Mesenchymal stem cell (in vitro differentiated cells and primary cell): Measurements from ENCODE around the gene TEX54.
A peak's percentile ranks its signal among the peaks of the same experiment; 100 is the strongest.

Source experiments
- DNase-seq: peaks from one replicate; pipeline ENCODE4 v3.0.0-alpha.2; 2013
- H2AFZ ChIP-seq: one replicate; pipeline ENCODE4 v1.6.1; 2013; ENCODE audit warnings: low read depth, mild to moderate bottlenecking, control low read depth, inconsistent platforms, low read length, moderate library complexity
- H2AK5ac ChIP-seq: 2 replicates; pipeline ENCODE4 v1.6.1; 2013; ENCODE audit warnings: low read length, moderate library complexity, mild to moderate bottlenecking, inconsistent platforms; ENCODE audit not compliant: severe bottlenecking
- H2BK120ac ChIP-seq: one replicate; pipeline ENCODE4 v1.6.1; 2013; ENCODE audit warnings: low read depth, mild to moderate bottlenecking, inconsistent platforms, low read length, moderate library complexity
- H2BK12ac ChIP-seq, 2 experiments: one replicate each; pipeline ENCODE4 v1.6.1; 2013; ENCODE audit warnings: inconsistent platforms in 2 of 2, low read length in 2 of 2, mild to moderate bottlenecking in 2 of 2, moderate library complexity in 2 of 2, control low read depth in 1 of 2
- H2BK15ac ChIP-seq: one replicate; pipeline ENCODE4 v1.6.1; 2013; ENCODE audit warnings: mild to moderate bottlenecking, low read depth, inconsistent platforms; ENCODE audit not compliant: poor library complexity, severe bottlenecking
- H2BK5ac ChIP-seq: 2 replicates; pipeline ENCODE4 v1.6.1; 2013; ENCODE audit warnings: low read depth, mild to moderate bottlenecking, low read length, control low read depth, inconsistent platforms; ENCODE audit not compliant: poor library complexity, severe bottlenecking
- H3K14ac ChIP-seq, 2 experiments: one replicate each; pipeline ENCODE4 v1.6.1; 2013; ENCODE audit warnings: inconsistent platforms in 2 of 2, low read length in 2 of 2, control low read depth in 1 of 2, mild to moderate bottlenecking in 1 of 2, moderate library complexity in 1 of 2
- H3K18ac ChIP-seq, 2 experiments: one replicate each; pipeline ENCODE4 v1.6.1; 2013; ENCODE audit warnings: inconsistent platforms in 2 of 2, low read length in 2 of 2, control low read depth in 1 of 2, low read depth in 1 of 2, mild to moderate bottlenecking in 1 of 2
- H3K23ac ChIP-seq, 2 experiments: one replicate each; pipeline ENCODE4 v1.6.1; 2013; ENCODE audit warnings: inconsistent platforms in 2 of 2, low read length in 2 of 2, mild to moderate bottlenecking in 2 of 2, moderate library complexity in 2 of 2, control low read depth in 1 of 2
- H3K27ac ChIP-seq: 2 replicates; pipeline ENCODE4 v1.5.1; 2013; ENCODE audit warnings: mild to moderate bottlenecking, moderate library complexity, low read length, control low read depth, inconsistent platforms; ENCODE audit not compliant: poor library complexity, severe bottlenecking
- H3K27me3 ChIP-seq, 2 experiments: 2 replicates each; pipeline versions ENCODE4 v1.6.1 to v1.7.0; 2013; ENCODE audit warnings: low read length in 2 of 2, mild to moderate bottlenecking in 2 of 2, moderate library complexity in 2 of 2, control low read depth in 1 of 2, inconsistent platforms in 1 of 2; ENCODE audit not compliant: control insufficient read depth in 1 of 2, insufficient read depth in 1 of 2
- H3K36me3 ChIP-seq, 2 experiments: 2 replicates each; pipeline versions ENCODE4 v1.6.1 to v1.7.0; 2013; ENCODE audit warnings: low read length in 2 of 2, control low read depth in 1 of 2, inconsistent platforms in 1 of 2, low read depth in 1 of 2, mild to moderate bottlenecking in 1 of 2; ENCODE audit not compliant: insufficient read depth in 2 of 2, control insufficient read depth in 1 of 2
- H3K4ac ChIP-seq, 2 experiments: one replicate each; pipeline ENCODE4 v1.6.1; 2013; ENCODE audit warnings: inconsistent platforms in 2 of 2, low read length in 2 of 2, mild to moderate bottlenecking in 2 of 2, moderate library complexity in 2 of 2, control low read depth in 1 of 2, low read depth in 1 of 2
- H3K4me1 ChIP-seq: 2 replicates; pipeline ENCODE4 v1.6.1; 2013; ENCODE audit warnings: low read depth, low read length, control low read depth; ENCODE audit not compliant: control insufficient read depth, insufficient read depth
- H3K4me2 ChIP-seq: 2 replicates; pipeline ENCODE4 v1.6.1; 2013; ENCODE audit warnings: low read length, mild to moderate bottlenecking, inconsistent platforms; ENCODE audit not compliant: poor library complexity, severe bottlenecking
- H3K4me3 ChIP-seq, 2 experiments: 2 replicates each; pipeline versions ENCODE4 v1.5.1 to v1.7.0; 2013; ENCODE audit warnings: low read length in 2 of 2, mild to moderate bottlenecking in 2 of 2, control low read depth in 1 of 2, low read depth in 1 of 2; ENCODE audit not compliant: insufficient read depth in 1 of 2
- H3K79me1 ChIP-seq: replicated peaks from 2 replicates; pipeline ENCODE4 v1.6.1; 2013; ENCODE audit warnings: mild to moderate bottlenecking, control low read depth, low read length, inconsistent platforms; ENCODE audit not compliant: poor library complexity, severe bottlenecking
- H3K9ac ChIP-seq: 2 replicates; pipeline ENCODE4 v1.7.0; 2013; ENCODE audit warnings: mild to moderate bottlenecking, low read length, moderate library complexity
- H3K9me3 ChIP-seq: 2 replicates; pipeline ENCODE4 v1.7.0; 2013; ENCODE audit warnings: mild to moderate bottlenecking, low read length; ENCODE audit not compliant: control insufficient read depth
- H4K8ac ChIP-seq: one replicate; pipeline ENCODE4 v1.6.1; 2013; ENCODE audit warnings: inconsistent platforms, mild to moderate bottlenecking, low read length, moderate library complexity
- H4K91ac ChIP-seq: one replicate; pipeline ENCODE4 v1.6.1; 2013; ENCODE audit warnings: mild to moderate bottlenecking, low read length, inconsistent platforms
- WGBS: methylation state at CpG from one replicate; pipeline ENCODE4 v1.1.7; 2013; ENCODE audit warnings: mixed read lengths; 5-methylcytosine and 5-hydroxymethylcytosine counted together

Gene TEX54

DNA sequence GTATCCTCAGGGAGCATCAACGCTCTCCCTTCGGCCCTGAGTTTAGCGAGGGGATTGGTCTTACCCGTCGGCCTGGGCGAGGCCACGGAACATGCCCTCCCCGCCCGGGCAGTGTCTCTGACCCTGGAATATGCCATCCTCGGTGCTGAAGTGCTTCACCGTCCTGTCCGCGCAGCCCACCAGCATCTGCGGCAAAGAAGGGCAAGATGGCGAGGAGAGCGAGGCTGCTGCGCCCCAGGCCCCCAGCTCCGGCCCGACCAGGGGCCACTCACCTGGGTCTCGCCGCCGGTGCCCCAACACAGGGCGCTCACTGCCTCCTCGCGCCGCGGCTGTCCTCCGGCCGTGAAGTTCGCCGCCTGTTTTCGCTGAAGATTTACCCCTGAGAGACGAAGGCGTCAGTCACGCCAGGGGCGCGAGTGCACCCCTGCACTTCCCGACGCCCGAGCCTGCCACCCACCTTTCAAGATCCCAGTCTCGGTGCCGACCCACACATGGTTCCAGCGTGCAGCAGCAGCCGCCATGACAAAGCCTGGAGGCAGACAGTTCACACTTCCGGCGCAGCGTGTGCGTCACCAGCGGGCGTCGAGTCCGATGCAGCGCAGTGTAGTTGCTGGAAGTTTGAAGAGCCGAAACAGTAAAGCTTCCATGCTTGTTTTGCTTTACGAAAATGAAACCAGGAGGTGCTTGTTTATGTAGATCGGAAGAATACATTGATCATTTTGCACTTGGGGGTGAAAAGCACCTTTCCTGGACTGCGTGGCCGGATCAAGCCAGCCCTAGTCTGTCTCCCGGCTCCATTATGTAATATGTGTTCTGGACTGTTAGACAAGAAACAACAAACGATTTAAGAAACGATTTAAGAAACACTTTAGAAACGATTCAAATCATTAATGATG, 6.7 kb upstream of the TEX54 start, which contains the start of gene WDR74:
Gene WDR74 (minus strand): TSS at position 541 of the 896 bp plus-strand sequence. CDS start 20 bp downstream, at position 521.
- H3K79me1 ChIP-seq, result peaks cover 22% of the 10 kb centered on the region
- H4K8ac ChIP-seq, result peak within 1 kb of the TSS; percentile 81
- under 1% methylated on average over 58 of the region's 62 CpGs for WGBS
- no peak within 1 kb of the TSS for H2BK15ac ChIP-seq
- peaks cover 26% of the 10 kb centered on the region in 2 experiments for H3K36me3 ChIP-seq
- H3K4me2 ChIP-seq, result peak within 1 kb of the TSS; percentile 75
- peak within 1 kb of the TSS in 1 of 2 experiments; percentile 55 for H3K14ac ChIP-seq
- peak within 1 kb of the TSS; percentile 55 for H4K91ac ChIP-seq
- H2BK120ac ChIP-seq, result peak within 1 kb of the TSS; percentile 61
- peaks cover 13% of the 10 kb centered on the region for H3K4me1 ChIP-seq
- H3K9ac ChIP-seq, result peak within 1 kb of the TSS; percentile 96
- H3K27me3 ChIP-seq, result no peaks in the 10 kb centered on the region
- peak within 1 kb of the TSS; percentile 41 to 81 for H3K18ac ChIP-seq
- peak; percentile 97 for DNase-seq
- no peak within 1 kb of the TSS for H3K23ac ChIP-seq
- H2AFZ ChIP-seq, result peak within 1 kb of the TSS; percentile 88
- H2BK12ac ChIP-seq, result peak within 1 kb of the TSS in 1 of 2 experiments; percentile 29
- peak within 1 kb of the TSS; percentile 91 to 98 for H3K4me3 ChIP-seq
- no peak within 1 kb of the TSS for H2BK5ac ChIP-seq
- H3K4ac ChIP-seq, result peak within 1 kb of the TSS in 1 of 2 experiments; percentile 95
- H2AK5ac ChIP-seq, result no peak within 1 kb of the TSS
- H3K27ac ChIP-seq, result peak within 1 kb of the TSS; percentile 91
- no peaks in the 10 kb centered on the region for H3K9me3 ChIP-seq

DNA sequence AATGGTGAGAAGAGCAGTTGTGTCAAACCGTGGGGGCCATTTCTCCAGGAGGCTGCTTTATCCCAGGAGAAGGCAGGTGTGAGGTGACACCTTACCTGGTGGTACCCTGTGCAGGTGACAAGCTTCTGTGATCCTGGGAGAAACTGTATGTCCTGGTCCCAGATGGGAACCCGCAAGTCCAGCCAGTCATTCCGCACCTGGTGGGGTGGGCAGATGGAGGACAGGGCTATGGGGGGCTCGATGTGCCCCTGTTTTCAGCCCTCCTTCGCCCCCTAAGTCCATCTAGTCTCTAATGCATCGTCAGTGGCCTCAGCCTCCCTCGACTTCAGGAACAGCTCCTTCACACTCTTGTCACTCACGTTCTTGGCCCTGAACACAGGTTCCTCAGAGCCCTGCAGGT, 2.7 kb upstream of the TEX54 start:
- WGBS, result 91% methylated on average over 8 of the region's 8 CpGs

DNA sequence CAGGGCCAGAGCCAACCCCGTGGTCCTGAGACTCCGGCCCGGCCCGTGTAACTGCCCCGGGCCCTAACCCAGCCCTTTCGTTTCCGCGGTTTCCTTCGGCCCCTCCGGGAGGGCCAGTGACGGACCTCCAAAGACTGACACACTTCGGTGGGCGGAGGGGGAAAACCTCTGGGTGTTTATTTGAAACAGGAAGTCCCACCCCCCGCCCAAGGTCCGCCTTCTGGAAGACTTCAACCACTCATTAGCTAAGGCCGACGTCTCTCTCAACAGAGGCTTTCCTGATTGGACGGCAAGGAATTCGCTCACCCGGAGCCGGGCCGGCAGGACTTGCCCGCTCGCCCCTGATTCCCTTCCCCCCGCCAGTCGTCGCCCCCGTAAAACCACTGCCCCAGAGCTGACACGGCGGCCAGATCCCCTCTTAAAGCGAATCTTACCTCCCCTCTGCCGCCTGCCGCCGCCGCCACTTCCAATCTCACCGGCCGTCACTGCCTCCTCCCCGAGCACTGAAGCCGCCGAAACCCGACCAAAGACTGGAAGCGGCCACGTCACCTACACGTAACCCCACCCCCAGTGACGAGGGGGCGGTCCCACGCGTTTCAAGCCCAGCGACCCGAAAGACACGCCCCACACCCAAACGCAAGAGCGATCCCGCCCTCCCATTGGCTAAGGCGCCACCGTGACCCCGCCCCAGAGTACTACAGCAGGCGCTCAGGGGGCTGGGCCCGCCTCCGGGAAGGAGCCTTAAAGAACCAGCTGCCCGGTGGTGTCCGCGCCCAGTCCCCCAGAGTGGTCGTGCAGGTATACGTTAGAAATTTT, 913 bp downstream of the TEX54 start, which contains the start of gene STX5:
Gene STX5 (minus strand): TSS at position 532 of the 816 bp plus-strand sequence. CDS start 808 bp downstream, outside the sequence.
- H3K23ac ChIP-seq, result peak within 1 kb of the TSS in 1 of 2 experiments; percentile 87
- peak within 1 kb of the TSS; percentile 88 for H2BK15ac ChIP-seq
- H3K4me1 ChIP-seq, result peaks cover 17% of the 10 kb centered on the region
- H2BK5ac ChIP-seq, result peak within 1 kb of the TSS; percentile 83
- peak within 1 kb of the TSS; percentile 91 for H3K4me2 ChIP-seq
- H3K4me3 ChIP-seq, result peak within 1 kb of the TSS; percentile 85 to 98
- peak within 1 kb of the TSS in 1 of 2 experiments; percentile 88 for H3K14ac ChIP-seq
- H3K9me3 ChIP-seq, result no peaks in the 10 kb centered on the region
- H4K91ac ChIP-seq, result peak within 1 kb of the TSS; percentile 96
- peak within 1 kb of the TSS; percentile 84 for H2BK120ac ChIP-seq
- H3K4ac ChIP-seq, result peak within 1 kb of the TSS; percentile 48 to 93
- peak within 1 kb of the TSS; percentile 98 for H4K8ac ChIP-seq
- no peak within 1 kb of the TSS for H2AK5ac ChIP-seq
- H3K18ac ChIP-seq, result peak within 1 kb of the TSS; percentile 88 to 90
- peak within 1 kb of the TSS; percentile 82 for H3K27ac ChIP-seq
- DNase-seq, result peak; percentile 99
- no peaks in the 10 kb centered on the region for H3K27me3 ChIP-seq
- H2AFZ ChIP-seq, result peak within 1 kb of the TSS; percentile 96
- H3K79me1 ChIP-seq, result peaks cover 23% of the 10 kb centered on the region
- H2BK12ac ChIP-seq, result peak within 1 kb of the TSS in 1 of 2 experiments; percentile 75
- peaks cover 48 to 56% of the 10 kb centered on the region in 2 experiments for H3K36me3 ChIP-seq
- peak within 1 kb of the TSS; percentile 98 for H3K9ac ChIP-seq
- WGBS, result under 1% methylated on average over 58 of the region's 65 CpGs

More for the DNA sequence above, 2.7 kb upstream of the TEX54 start:
- Histone ChIP-seq H4K91ac (no peak overlapping the region), H3K14ac (no peak overlapping the region), H3K4ac (no peak overlapping the region), H3K36me3 (peaks cover 34 to 36% of the 10 kb centered on the region in 2 experiments), H3K4me1 (peaks cover 16% of the 10 kb centered on the region), H3K4me3 (no peak overlapping the region), H2AFZ (no peak overlapping the region), H2BK5ac (no peak overlapping the region), H3K18ac (no peak overlapping the region), H3K9ac (no peak overlapping the region), H4K8ac (no peak overlapping the region), H3K9me3 (no peaks in the 10 kb centered on the region), H2BK12ac (no peak overlapping the region), H2AK5ac (no peak overlapping the region), H3K4me2 (no peak overlapping the region), H3K27ac (no peak overlapping the region), H3K27me3 (no peaks in the 10 kb centered on the region), H3K23ac (no peak overlapping the region), H3K79me1 (peaks cover 26% of the 10 kb centered on the region), H2BK15ac (no peak overlapping the region), H2BK120ac (no peak overlapping the region)
- no peak for DNase-seq
